Mucosa of stomach (tissue), 1 donor: ENCODE measurements around the gene KRT81.

Experiments used
- H3K27me3 ChIP-seq: one replicate; pipeline ENCODE4 v1.7.0; 2013; ENCODE audit warnings: mild to moderate bottlenecking, low read length; ENCODE audit not compliant: control insufficient read depth, insufficient read depth
- H3K36me3 ChIP-seq: one replicate; pipeline ENCODE4 v1.7.0; 2013; ENCODE audit warnings: low read length; ENCODE audit not compliant: control insufficient read depth, insufficient read depth
- H3K4me1 ChIP-seq: one replicate; pipeline ENCODE4 v1.7.0; 2013; ENCODE audit warnings: mild to moderate bottlenecking, low read length; ENCODE audit not compliant: control insufficient read depth, insufficient read depth
- H3K4me3 ChIP-seq: one replicate; pipeline ENCODE4 v1.7.0; 2013; ENCODE audit warnings: low read length
- H3K9ac ChIP-seq: one replicate; pipeline ENCODE4 v1.7.0; 2013; ENCODE audit warnings: mild to moderate bottlenecking, low read length, moderate library complexity
- H3K9me3 ChIP-seq: one replicate; pipeline ENCODE4 v1.7.0; 2013; ENCODE audit warnings: mild to moderate bottlenecking, low read length, moderate library complexity; ENCODE audit not compliant: control insufficient read depth
- donor health status: Pancreatic carcinoma.

The KRT81 gene

DNA sequence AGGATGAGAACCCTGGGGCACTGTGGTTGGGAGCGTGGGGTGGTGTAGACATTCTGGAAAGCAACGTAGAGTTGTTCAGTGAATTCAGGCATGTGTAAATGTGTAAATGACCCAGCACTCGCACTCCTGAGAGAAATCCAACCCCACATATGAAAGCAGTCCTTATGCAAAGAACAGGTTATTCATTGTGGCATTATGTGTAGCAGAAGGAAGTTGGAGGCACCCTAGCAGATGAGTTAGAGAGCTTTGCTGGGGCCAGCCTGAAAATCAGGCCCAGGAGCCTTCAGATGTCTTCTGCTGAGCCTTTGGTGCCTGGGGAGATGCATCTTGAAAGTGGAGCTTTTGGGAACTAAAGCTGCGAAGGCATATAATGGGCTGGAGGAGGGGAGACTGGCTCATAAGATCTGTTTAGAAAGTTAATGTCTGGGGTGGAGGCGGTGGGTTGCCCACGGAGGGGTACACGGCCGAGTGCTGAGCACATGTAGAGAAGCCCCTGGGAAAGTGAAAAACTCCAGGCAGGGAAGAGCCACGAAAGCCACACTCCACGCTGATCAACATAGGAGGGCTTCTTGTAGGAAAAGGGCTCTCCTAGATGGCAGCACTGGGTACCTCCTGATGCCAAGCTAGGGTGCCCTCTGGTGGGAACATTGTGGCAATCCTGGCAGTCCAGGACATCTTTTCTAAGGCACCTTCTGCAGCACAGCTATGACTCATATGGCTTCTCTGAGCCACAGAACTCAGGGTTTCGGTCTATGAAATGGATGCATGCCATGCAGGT is 35.9 kb upstream of the KRT81 start:
- Histone ChIP-seq H3K4me1 (peaks cover 8% of the 10 kb centered on the region), H3K9ac (no peak overlapping the region), H3K36me3 (no peaks in the 10 kb centered on the region), H3K27me3 (peaks cover 6% of the 10 kb centered on the region), H3K4me3 (no peak overlapping the region), H3K9me3 (no peaks in the 10 kb centered on the region)

DNA sequence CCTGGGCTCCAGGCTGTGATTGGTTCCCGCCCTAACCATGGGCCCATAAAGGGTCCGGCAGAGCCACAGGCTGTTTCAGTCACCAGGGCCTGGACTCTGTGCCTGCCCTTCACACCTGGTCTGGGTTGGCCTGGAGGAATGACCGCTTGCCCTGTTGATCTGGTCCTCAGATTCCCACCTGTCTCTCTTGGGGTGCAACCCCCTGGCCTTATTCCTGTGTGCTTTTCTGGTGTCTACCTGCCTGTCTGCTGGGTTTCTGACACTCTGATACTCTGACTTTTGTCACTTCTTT is 32.8 kb upstream of the KRT81 start:
- H3K36me3 ChIP-seq = no peaks in the 10 kb centered on the region
- H3K4me3 ChIP-seq = no peak overlapping the region
- peaks cover 8% of the 10 kb centered on the region for H3K4me1 ChIP-seq
- H3K9me3 ChIP-seq = no peaks in the 10 kb centered on the region
- H3K9ac ChIP-seq = no peak overlapping the region
- H3K27me3 ChIP-seq = peaks cover 21% of the 10 kb centered on the region

DNA sequence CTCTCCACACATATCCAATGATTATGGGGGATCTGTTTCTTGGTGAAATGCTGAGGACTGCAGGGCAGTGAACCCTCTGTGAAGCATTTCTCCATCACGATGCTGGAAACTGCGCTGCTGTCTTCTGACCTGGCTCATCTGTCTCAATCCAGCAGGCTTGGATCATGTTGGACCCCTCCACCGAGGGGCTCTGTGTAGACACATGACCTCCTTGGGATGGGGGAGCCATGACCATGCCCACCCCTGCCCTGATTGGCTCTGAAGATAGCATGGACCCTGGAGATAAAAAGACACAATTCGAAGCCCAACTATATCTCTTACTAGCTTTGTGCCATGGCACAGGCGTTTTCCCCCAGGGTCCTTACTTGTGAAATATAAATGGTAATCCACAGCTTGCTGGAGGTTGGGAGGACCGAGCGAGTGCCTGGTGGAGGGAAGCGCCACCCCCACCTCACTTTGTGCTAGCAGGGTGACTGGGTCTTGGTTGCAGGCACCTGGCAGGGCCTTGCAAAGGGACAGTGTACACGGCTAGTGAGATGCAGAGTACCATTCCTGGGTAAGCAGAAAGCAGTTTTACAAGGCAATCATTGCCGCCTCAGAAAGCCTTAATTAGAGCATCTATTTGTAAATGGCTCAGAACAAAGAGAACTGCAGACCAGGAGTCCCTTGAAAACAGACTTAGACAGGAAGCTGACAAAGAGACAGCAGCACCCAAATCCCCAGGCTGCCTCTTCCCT is 32.2 kb upstream of the KRT81 start:
- no peaks in the 10 kb centered on the region for H3K9me3 ChIP-seq
- H3K27me3 ChIP-seq = peaks cover 21% of the 10 kb centered on the region
- H3K9ac ChIP-seq = no peak overlapping the region
- peaks cover 8% of the 10 kb centered on the region for H3K4me1 ChIP-seq
- no peaks in the 10 kb centered on the region for H3K36me3 ChIP-seq
- no peak overlapping the region for H3K4me3 ChIP-seq

DNA sequence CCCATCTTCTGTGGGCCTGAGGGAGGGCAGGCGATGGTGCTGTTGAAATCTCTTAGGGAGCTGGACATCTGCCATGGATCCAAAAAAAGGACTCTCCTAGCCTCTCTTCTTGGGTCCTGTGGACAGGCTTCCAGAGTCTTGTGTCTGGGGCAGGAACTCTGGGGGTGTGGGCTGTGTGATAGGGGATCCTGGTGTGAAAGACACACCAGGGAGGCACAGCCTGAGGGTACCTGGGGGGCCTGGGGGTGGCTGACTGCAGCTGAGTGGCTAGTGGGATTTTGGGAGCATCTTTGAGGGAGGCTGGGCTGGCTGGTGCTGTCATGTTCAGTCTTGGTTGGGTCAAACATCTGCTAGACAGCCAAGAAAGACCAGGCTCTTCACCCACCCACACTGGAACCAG is 31.7 kb upstream of the KRT81 start:
- H3K27me3 ChIP-seq = peaks cover 21% of the 10 kb centered on the region
- H3K4me3 ChIP-seq = no peak overlapping the region
- H3K4me1 ChIP-seq = peaks cover 5% of the 10 kb centered on the region
- H3K9me3 ChIP-seq = no peaks in the 10 kb centered on the region
- no peak overlapping the region for H3K9ac ChIP-seq
- H3K36me3 ChIP-seq = no peaks in the 10 kb centered on the region

DNA sequence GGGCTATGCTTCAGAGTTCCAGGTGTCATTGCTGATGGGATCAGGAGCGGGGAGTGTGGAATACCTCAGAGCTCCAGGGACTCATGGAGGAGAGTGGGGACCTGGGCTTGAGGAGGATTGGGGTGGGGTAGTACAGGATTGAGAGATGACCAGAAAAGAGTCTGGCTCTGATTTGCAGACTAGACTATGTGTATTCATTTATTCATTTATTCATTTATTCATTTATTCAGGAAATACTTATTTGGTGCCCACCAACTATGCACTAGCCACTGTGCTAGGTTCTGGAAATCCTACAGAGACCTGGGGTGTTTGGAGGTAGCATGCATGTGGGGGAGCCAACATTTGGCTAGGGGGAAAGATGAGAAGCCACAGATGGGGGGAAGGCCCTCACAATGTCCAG is 30.7 kb upstream of the KRT81 start:
- peaks cover 21% of the 10 kb centered on the region for H3K27me3 ChIP-seq
- H3K9me3 ChIP-seq = no peaks in the 10 kb centered on the region
- no peaks in the 10 kb centered on the region for H3K36me3 ChIP-seq
- no peak overlapping the region for H3K4me3 ChIP-seq
- H3K9ac ChIP-seq = no peak overlapping the region
- H3K4me1 ChIP-seq = no peaks in the 10 kb centered on the region

DNA sequence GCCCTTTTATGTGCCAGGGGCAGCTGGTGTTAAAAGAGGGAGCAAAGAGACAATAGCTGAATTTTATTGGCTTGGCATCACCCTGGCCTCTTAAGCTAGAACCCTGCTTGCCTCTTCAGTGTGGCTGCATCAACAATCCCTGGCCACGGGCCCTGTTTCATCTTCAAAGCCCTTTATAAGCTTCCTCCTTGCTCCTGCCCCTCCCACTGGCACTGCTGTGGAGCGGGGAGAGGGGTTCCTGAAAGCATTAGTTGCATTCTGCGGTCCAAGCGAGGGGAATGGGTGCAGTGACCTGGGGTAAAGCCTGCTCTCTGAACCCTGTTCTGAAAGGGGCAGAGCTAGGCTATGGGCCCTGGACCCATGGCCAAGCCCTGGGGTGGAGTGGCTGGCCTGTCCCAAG is 30.1 kb upstream of the KRT81 start:
- Histone ChIP-seq H3K36me3 (no peaks in the 10 kb centered on the region), H3K27me3 (peaks cover 21% of the 10 kb centered on the region), H3K9me3 (no peaks in the 10 kb centered on the region), H3K4me3 (no peak overlapping the region), H3K9ac (no peak overlapping the region), H3K4me1 (no peaks in the 10 kb centered on the region)

DNA sequence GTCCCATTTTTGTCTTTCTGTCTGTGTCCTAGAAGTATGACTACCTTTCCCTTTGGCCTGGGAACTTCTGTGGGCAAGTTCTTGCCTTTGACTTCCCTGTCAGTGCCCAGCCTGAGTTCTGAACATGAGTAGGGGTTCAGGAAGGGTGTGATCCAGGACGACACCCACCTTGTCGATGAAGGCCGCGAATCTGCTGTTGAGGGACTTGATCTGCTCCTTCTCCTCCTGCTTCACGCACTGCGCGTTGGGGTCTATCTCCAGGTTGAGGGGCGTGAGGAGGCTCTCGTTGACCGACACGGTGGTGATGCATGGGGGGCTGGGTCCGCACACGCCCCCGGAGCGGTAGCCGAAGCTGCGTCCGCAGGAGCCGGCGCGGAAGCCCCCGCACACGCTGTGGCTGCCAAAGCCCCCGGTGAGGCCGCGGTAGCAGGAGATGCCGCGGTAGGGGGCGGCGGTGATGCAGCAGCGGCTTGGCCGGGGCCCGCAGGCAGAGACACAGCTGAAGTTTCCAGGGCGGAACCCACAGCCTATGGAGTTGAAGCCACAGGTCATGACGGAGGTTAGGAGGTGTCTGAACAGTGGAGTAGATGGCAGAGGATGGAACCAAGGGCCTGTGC is 29.6 kb upstream of the KRT81 start, which contains the start of gene KRT83:
TSS of gene KRT83 (minus strand) at position 615 of the 617 bp plus-strand sequence. CDS start at position 552, 63 bp downstream.
- no peaks in the 10 kb centered on the region for H3K4me1 ChIP-seq
- no peaks in the 10 kb centered on the region for H3K36me3 ChIP-seq
- H3K9me3 ChIP-seq = no peaks in the 10 kb centered on the region
- no peak within 1 kb of the TSS for H3K4me3 ChIP-seq
- no peak within 1 kb of the TSS for H3K9ac ChIP-seq
- peaks cover 21% of the 10 kb centered on the region for H3K27me3 ChIP-seq

DNA sequence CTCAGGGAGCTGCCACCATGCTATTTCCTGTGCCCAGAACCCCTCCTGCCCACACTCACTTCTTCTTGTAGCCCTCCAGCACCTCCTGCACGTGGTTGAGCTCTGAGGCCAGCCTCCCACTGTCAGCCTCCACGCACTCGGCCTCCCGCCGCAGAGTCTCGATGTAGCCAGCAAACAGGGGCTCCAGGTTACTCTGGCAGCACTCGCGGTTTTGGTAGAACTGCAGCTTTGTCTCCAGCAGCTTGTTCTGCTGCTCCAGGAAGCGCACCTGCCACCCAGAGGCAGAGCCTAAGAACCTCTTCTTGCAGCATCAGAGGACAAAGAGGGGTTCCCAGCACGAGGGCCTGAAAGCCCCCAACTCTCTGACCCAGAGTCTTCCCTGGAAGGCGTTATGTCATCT is 27.8 kb upstream of the KRT81 start:
- Histone ChIP-seq H3K9me3 (no peaks in the 10 kb centered on the region), H3K36me3 (no peaks in the 10 kb centered on the region), H3K4me3 (no peak overlapping the region), H3K9ac (no peak overlapping the region), H3K27me3 (peaks cover 21% of the 10 kb centered on the region), H3K4me1 (no peaks in the 10 kb centered on the region)

DNA sequence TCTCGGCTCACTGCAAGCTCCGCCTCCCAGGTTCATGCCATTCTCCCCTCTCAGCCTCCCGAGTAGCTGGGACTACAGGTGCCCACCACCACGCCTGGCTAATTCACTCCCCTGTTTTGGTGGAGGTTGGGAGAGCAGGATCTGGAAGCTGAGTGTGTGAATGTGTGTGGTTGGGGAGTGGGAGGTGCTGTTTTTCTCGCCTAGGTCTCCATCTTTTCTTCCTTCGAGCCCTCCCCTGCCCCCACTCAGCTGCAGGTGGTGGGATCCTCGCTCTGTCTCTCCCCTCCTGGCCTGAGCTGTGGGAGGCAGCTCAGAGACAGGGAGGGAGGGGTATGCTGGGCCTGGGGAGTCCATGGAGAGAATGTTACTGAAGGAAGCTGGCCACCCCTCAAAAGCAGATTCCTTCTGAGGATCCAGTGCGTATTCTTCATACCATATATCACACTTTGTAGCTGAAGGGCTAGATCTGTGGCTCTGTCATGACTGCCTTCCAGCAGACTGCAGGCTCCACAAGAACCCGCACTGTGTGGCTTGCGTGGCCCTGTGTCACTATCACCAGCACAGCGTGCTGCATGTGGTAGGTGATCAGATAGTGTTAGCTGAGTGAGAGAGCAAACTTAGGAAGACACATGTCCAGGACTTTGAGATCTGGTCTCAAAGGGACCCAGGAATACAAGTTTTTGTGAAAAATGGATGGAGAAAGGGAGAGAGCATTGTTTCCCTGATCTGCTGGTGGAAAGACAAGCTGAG is 27.1 kb upstream of the KRT81 start:
- Histone ChIP-seq H3K36me3 (no peaks in the 10 kb centered on the region), H3K4me3 (no peak overlapping the region), H3K9me3 (no peaks in the 10 kb centered on the region), H3K9ac (no peak overlapping the region), H3K4me1 (no peaks in the 10 kb centered on the region), H3K27me3 (peaks cover 24% of the 10 kb centered on the region)

DNA sequence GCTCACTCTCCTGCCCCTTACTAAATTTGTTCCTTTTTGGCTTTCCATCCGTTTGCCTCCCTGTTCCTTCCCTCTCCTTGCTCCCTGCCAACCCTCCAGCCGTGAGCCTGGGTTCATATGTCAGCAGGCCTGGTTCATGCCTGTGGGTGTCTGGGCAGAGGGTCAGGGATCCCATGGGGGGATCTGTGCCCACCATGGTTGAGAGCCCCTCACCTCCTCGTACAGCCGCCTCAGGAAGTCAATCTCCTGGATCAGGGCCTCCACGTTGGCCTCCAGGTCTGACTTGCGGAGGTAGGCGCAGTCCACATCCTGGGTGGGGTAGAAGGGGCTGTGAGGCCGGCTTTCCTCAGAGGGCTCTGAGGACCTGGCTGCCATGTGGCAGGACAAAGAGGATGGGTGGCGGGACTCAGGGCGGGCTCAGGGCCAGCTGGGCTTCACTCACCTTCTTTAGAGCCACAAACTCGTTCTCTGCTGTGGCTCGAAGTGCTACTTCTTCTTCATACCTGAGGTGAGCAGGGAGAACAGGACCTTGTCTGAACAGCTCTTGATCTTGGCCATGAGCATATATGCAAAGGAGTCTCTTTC is 26.2 kb upstream of the KRT81 start:
- Histone ChIP-seq H3K27me3 (peaks cover 23% of the 10 kb centered on the region), H3K4me3 (no peak overlapping the region), H3K9ac (no peak overlapping the region), H3K4me1 (no peaks in the 10 kb centered on the region), H3K36me3 (no peaks in the 10 kb centered on the region), H3K9me3 (no peaks in the 10 kb centered on the region)

DNA sequence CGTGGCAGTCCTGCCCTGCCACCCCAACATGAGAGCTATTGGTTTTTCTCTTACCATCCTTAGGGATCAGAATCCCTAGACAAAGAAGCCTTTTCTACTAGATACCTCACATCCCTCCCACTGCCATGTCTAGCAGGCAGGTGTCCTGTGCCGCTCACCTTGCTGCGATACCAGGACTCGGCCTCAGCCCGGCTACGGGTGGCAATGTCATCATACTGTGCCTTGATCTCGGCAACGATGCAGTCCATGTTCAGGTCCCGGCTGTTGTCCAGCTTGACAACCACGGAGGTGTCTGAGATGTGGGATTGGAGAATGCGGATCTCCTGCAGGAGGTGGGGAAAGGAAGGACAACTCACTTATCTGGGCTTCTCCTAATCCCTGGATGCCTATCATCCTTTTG is 25.4 kb upstream of the KRT81 start:
- no peak overlapping the region for H3K9ac ChIP-seq
- no peaks in the 10 kb centered on the region for H3K4me1 ChIP-seq
- H3K27me3 ChIP-seq = peaks cover 17% of the 10 kb centered on the region
- no peaks in the 10 kb centered on the region for H3K9me3 ChIP-seq
- H3K4me3 ChIP-seq = no peak overlapping the region
- no peaks in the 10 kb centered on the region for H3K36me3 ChIP-seq
